Measurements from ENCODE around the gene NCL.
"Not testable (repeated sequence)": the region's sequence is repeated elsewhere in the genome, so short reads cannot be mapped to it uniquely, and the experiment has no call there.

NCL gene

GRCh38 chr2:231405601-231406367 lies 58.5 kb downstream of the NCL start:
- not testable (repeated sequence) for DNase-seq (ENCODE audit: low spot score)

GRCh38 chr2:231404183-231404578 lies 60.1 kb downstream of the NCL start:
- not testable (repeated sequence) for DNase-seq (ENCODE audit: low spot score)

All from COLO829 (cell line).